Lower leg skin (tissue), 4 donors: ENCODE measurements around the gene PAXX. TPM values are rescaled to one million over a fixed set of nuclear protein-coding genes. Genes with fewer than 3 reads are reported as not detected.

Experiments
- DNase-seq, 2 donors: peaks; one replicate each; pipeline ENCODE4 v3.0.0-alpha.2; 2019; ENCODE audit warnings: low spot score in 2 of 2
- H3K4me3 ChIP-seq: fragments of 200-600 bp; sonication (generic); 2 replicates; pipeline ENCODE4 v1.5.1; 2017; ENCODE audit warnings: mild to moderate bottlenecking, low read depth; ENCODE audit not compliant: poor library complexity, severe bottlenecking
- POLR2A ChIP-seq, 2 donors: fragments of 450-650 bp; IDR thresholded peaks; one replicate each; pipeline ENCODE4 v1.6.1; 2016 to 2017; ENCODE audit warnings: antibody characterized with exemption in 2 of 2, mild to moderate bottlenecking in 1 of 2, moderate library complexity in 1 of 2
- WGBS, 2 donors: methylation state at CpG; one replicate each; pipeline ENCODE4 v1.1.5; 2018; 5-methylcytosine and 5-hydroxymethylcytosine counted together
- intact Hi-C: fragments of 100-400 bp; cut with DNase I; formaldehyde crosslinking; loops from one replicate; pipeline ENCODE4 v1.15.0; 2023; ENCODE audit warnings: low total_unique reads
- total RNA-seq, 4 donors: library from RNA; depleted of rRNA; stranded (reverse); fragments of >200 nt; gene quantifications; one replicate each; pipeline ENCODE4 v1.1.0, GENCODE V29; 2016
- TF ChIP-seq, protein P1 (sequence below), 3 donors: fragments of 450-650 bp; IDR thresholded peaks; one replicate each; pipeline ENCODE4 v1.5.1; 2016; ENCODE audit warnings: antibody characterized with exemption in 3 of 3, mild to moderate bottlenecking in 3 of 3, moderate library complexity in 2 of 3

PAXX gene
- total RNA-seq, 4 donors from 2014 or later: 38.7 to 75.8 (median 58.2) TPM

- no peak for DNase-seq
- no peak for TF ChIP-seq POLR2A (IDR thresholded peaks at IDR 0.05)
- TF ChIP-seq, protein P1, sequence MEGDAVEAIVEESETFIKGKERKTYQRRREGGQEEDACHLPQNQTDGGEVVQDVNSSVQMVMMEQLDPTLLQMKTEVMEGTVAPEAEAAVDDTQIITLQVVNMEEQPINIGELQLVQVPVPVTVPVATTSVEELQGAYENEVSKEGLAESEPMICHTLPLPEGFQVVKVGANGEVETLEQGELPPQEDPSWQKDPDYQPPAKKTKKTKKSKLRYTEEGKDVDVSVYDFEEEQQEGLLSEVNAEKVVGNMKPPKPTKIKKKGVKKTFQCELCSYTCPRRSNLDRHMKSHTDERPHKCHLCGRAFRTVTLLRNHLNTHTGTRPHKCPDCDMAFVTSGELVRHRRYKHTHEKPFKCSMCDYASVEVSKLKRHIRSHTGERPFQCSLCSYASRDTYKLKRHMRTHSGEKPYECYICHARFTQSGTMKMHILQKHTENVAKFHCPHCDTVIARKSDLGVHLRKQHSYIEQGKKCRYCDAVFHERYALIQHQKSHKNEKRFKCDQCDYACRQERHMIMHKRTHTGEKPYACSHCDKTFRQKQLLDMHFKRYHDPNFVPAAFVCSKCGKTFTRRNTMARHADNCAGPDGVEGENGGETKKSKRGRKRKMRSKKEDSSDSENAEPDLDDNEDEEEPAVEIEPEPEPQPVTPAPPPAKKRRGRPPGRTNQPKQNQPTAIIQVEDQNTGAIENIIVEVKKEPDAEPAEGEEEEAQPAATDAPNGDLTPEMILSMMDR (IDR thresholded peaks at IDR 0.05): no peak
- WGBS, 2 donors: 14 to 22% methylated on average over 19 to 20 of the region's 22 CpGs
- peak overlapping the region; percentile 33 for H3K4me3 ChIP-seq
- intact Hi-C loops: loop anchor here (2.0 to 10.0 kb wide), 2 partner anchors 55 to 95 kb away; partner anchors contain the start of gene MAMDC4
These were observed 42.9 kb upstream of the PAXX start for GRCh38 chr9:136949239-136949816.

DNA sequence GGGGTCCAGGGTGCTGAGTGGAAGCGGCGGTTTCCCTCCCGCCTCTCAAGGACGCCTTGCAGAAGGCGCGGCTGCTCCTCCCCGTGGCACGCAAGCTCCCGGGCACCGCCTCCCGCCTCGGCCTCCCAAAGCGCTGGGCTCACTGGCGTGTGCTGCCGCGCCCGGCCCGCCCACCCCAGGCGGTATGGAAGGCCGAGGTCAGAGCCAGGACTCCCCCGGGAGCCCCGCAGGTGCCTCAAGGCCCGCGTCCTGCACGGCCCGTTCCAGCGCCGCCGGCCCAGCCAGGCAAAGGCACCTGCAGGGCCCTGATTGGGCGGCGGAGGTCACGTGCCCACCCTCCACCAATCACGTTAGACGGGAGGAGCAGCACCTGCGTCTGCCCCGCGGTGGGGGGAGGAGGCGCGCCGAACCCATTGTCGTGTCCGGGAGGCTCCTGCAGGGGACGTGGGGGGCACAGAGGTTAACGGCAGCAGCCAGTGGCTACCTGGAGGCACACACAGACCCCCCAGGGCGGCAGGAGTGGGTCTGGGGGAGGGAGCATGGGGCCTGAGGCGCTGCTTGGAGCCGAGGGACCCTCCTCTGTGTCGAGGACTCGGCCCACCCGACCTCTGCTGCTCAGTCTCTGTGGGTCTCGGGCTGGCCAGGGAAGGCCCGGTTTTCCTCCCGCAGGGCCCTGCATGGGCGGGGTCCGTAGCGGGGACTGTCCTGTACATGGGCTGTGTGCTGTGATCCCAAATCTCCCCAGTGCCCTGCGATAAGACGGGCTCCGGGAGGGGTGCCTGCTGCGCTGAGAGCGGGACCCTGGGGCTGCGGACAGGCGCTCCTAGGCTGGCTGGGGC, 42.2 kb upstream of the PAXX start:
- WGBS, 2 donors: 2 to 17% methylated on average over 14 to 61 of the region's 63 CpGs

DNA sequence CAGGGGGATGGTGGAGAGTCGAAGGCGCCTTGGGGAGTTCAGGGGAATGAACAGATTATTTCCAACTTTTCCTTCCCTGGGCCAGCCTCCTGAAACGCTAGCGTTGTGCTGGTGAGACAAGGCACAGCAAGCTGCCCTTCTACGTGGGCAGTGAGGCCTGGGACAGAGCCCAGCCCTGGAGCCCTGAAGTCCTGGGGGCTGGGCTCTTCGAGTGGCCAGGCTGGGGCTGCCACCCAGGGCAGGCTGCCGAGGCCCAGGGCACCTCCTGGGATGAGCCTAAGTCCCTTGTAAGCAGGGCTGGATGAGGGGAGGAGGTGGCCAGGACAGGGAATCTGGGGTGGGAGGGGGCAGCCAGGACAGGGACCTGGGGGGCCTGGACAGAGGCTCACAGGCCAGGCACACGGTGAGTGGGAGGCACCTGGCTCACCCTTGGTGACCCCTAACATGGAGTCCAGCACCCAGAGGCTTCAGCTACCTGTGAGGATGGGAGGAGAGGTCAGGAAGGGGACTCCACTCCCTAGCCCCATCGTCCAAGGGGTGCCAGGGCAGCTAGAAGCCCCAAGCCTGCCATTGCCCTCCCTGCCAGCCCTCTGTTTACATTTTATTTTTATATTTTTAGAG, 41.5 kb upstream of the PAXX start:
- TF ChIP-seq, protein P1 (IDR thresholded peaks at IDR 0.05): no peak
- no peak for TF ChIP-seq POLR2A (IDR thresholded peaks at IDR 0.05)
- no peak overlapping the region for H3K4me3 ChIP-seq
- intact Hi-C loops: no loop called here
- no peak for DNase-seq
- 46 to 54% methylated on average over 9 of the region's 9 CpGs for WGBS, 2 donors

More for the DNA sequence above, 42.2 kb upstream of the PAXX start:
- peak; percentile 92 to 99 for DNase-seq
- intact Hi-C loops: loop anchor here (2.0 to 10.0 kb wide), 2 partner anchors 55 to 95 kb away; partner anchors contain the start of gene MAMDC4
- peak overlapping the region; percentile 33 for H3K4me3 ChIP-seq
- TF ChIP-seq, protein P1 (IDR thresholded peaks at IDR 0.05): no peak

DNA sequence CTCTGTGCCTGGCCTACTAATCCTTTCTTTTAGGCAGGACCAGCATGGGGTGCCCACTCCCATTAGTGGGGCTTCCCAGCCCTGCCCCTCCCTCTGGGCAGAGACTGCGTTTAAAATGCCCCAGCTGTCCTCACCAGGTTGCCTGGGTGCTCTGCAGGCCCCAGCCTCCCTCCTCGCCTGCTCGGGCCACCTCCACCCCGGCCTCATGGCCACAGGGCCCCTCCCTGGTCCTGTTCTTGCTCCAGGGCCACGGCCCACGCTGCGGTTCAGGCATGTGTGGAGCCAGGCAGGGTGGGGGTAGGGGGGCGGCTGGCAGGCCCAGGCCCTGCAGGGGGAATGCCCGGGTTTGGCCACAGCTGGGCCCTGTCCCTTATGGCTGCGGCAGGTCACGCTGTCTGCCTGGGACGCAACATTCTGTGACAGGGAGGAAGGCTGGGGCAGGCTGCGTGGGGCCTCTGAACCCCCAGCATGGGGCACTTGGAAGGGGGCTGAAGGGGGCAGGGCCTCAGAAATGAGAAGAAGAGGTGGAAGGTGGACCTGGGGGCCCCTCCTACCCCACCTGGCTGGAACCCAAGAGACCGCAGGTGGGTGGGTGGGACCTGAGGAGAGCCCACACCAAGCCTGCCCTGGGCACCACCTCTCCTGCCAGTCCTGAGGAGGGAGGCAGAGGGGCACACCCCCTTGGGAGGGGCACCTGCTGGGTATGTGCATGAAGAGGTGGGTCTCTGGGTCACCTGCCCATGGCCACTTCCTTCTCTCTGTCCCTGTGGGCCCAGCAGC, 40.5 kb upstream of the PAXX start, which contains the start of gene LCN12:
LCN12 (plus strand) TSS at position 733 of the 780 bp plus-strand sequence. CDS start 55 bp downstream, outside the sequence.
- no peak for DNase-seq
- WGBS, 2 donors: 78 to 85% methylated on average over 9 to 14 of the region's 14 CpGs
- H3K4me3 ChIP-seq: no peak within 1 kb of the TSS

More for the DNA sequence above, 40.5 kb upstream of the PAXX start, which contains the start of gene LCN12:
- intact Hi-C loops: no loop called here
- TF ChIP-seq, protein P1 (IDR thresholded peaks at IDR 0.05): no peak
- no peak for TF ChIP-seq POLR2A (IDR thresholded peaks at IDR 0.05)
